ENCODE data around the gene MLIP. TPM values are rescaled to one million over a fixed set of nuclear protein-coding genes. Genes with fewer than 3 reads are reported as not detected.
A peak's percentile ranks its signal among the peaks of the same experiment; 100 is the strongest.
"Not testable (repeated sequence)": the region's sequence is repeated elsewhere in the genome, so short reads cannot be mapped to it uniquely, and the experiment has no call there.

Gene MLIP
- total and polyA plus RNA-seq, 4 donors: 1.5 to 2.6 (median 2.2) TPM; not detected in 1

- Histone ChIP-seq H3K4me1 (ENCODE audit: control insufficient read depth in 1 of 2, insufficient read depth in 2 of 2, low read length in 2 of 2) (peaks cover 3% of the 10 kb centered on the region in 2 donors), H3K9me3 (ENCODE audit: control insufficient read depth, low read length) (no peaks in the 10 kb centered on the region), H3K36me3 (ENCODE audit: control insufficient read depth in 1 of 2, insufficient read depth in 2 of 2, low read length in 1 of 2) (no peaks in the 10 kb centered on the region), H3K27ac (ENCODE audit: low read depth in 1 of 2, low read length in 2 of 2) (no peak overlapping the region), H3K27me3 (ENCODE audit: control insufficient read depth in 1 of 2, insufficient read depth in 2 of 2, low read length in 1 of 2) (no peaks in the 10 kb centered on the region), H3K4me3 (ENCODE audit: low read length in 2 of 2) (no peak overlapping the region)
- 57 to 68% methylated on average over 2 of the region's 2 CpGs for WGBS, 2 donors
- DNase-seq (no peak), ATAC-seq (ENCODE audit: low FRiP score) (no peak)
- intact Hi-C loops (cut with DNase I): no loop called here
Measured at GRCh38 chr6:54191461-54191860, 80.2 kb downstream of the MLIP start.

- ATAC-seq (ENCODE audit: low FRiP score) (no peak), DNase-seq (no peak)
- H3K36me3 ChIP-seq (ENCODE audit: control insufficient read depth in 1 of 2, insufficient read depth in 2 of 2, low read length in 1 of 2): no peaks in the 10 kb centered on the region
- peaks cover 3% of the 10 kb centered on the region in 2 donors for H3K4me1 ChIP-seq (ENCODE audit: control insufficient read depth in 1 of 2, insufficient read depth in 2 of 2, low read length in 2 of 2)
- H3K9me3 ChIP-seq (ENCODE audit: control insufficient read depth, low read length): no peaks in the 10 kb centered on the region
- H3K27ac ChIP-seq (ENCODE audit: low read depth in 1 of 2, low read length in 2 of 2): no peak overlapping the region
- H3K4me3 ChIP-seq (ENCODE audit: low read length in 2 of 2): no peak overlapping the region
- no peaks in the 10 kb centered on the region for H3K27me3 ChIP-seq (ENCODE audit: control insufficient read depth in 1 of 2, insufficient read depth in 2 of 2, low read length in 1 of 2)
- intact Hi-C loops (cut with DNase I): no loop called here
- 28 to 34% methylated on average over 3 of the region's 3 CpGs for WGBS, 2 donors
Measured at GRCh38 chr6:54192993-54193392, 81.8 kb downstream of the MLIP start.

- H3K4me3 ChIP-seq (ENCODE audit: low read length in 2 of 2): no peak overlapping the region
- WGBS, 2 donors: 70 to 77% methylated on average over 3 of the region's 3 CpGs
- no peak for DNase-seq
- intact Hi-C loops (cut with DNase I): no loop called here
- H3K9me3 ChIP-seq (ENCODE audit: control insufficient read depth, low read length): no peaks in the 10 kb centered on the region
- H3K27me3 ChIP-seq (ENCODE audit: control insufficient read depth in 1 of 2, insufficient read depth in 2 of 2, low read length in 1 of 2): no peaks in the 10 kb centered on the region
- H3K36me3 ChIP-seq (ENCODE audit: control insufficient read depth in 1 of 2, insufficient read depth in 2 of 2, low read length in 1 of 2): no peaks in the 10 kb centered on the region
- no peak for ATAC-seq (ENCODE audit: low FRiP score)
- peaks cover 3% of the 10 kb centered on the region in 2 donors for H3K4me1 ChIP-seq (ENCODE audit: control insufficient read depth in 1 of 2, insufficient read depth in 2 of 2, low read length in 2 of 2)
- H3K27ac ChIP-seq (ENCODE audit: low read depth in 1 of 2, low read length in 2 of 2): no peak overlapping the region
Measured at GRCh38 chr6:54193560-54193959, 82.3 kb downstream of the MLIP start.

- intact Hi-C loops (cut with DNase I): no loop called here
- H3K4me3 ChIP-seq (ENCODE audit: low read length in 2 of 2): no peak overlapping the region
- WGBS, 2 donors: 55 to 67% methylated on average over 4 of the region's 4 CpGs
Measured at GRCh38 chr6:54194067-54194466, 82.8 kb downstream of the MLIP start.

GRCh38 chr6:54195637-54196036 lies 84.4 kb downstream of the MLIP start:
- intact Hi-C loops (cut with DNase I): no loop called here
- no peak for ATAC-seq (ENCODE audit: low FRiP score)
- 90% methylated on average over 3 of the region's 3 CpGs for WGBS, 2 donors

More at GRCh38 chr6:54194067-54194466, 82.8 kb downstream of the MLIP start:
- H3K27ac ChIP-seq (ENCODE audit: low read depth in 1 of 2, low read length in 2 of 2): no peak overlapping the region
- DNase-seq (no peak), ATAC-seq (ENCODE audit: low FRiP score) (no peak)
- H3K36me3 ChIP-seq (ENCODE audit: control insufficient read depth in 1 of 2, insufficient read depth in 2 of 2, low read length in 1 of 2): no peaks in the 10 kb centered on the region
- H3K9me3 ChIP-seq (ENCODE audit: control insufficient read depth, low read length): no peaks in the 10 kb centered on the region
- no peaks in the 10 kb centered on the region for H3K27me3 ChIP-seq (ENCODE audit: control insufficient read depth in 1 of 2, insufficient read depth in 2 of 2, low read length in 1 of 2)
- peaks cover 3% of the 10 kb centered on the region in 2 donors for H3K4me1 ChIP-seq (ENCODE audit: control insufficient read depth in 1 of 2, insufficient read depth in 2 of 2, low read length in 2 of 2)

GRCh38 chr6:54196905-54197304 lies 85.7 kb downstream of the MLIP start:
- Histone ChIP-seq H3K4me3 (ENCODE audit: low read length in 2 of 2) (no peak overlapping the region), H3K36me3 (ENCODE audit: control insufficient read depth in 1 of 2, insufficient read depth in 2 of 2, low read length in 1 of 2) (no peaks in the 10 kb centered on the region), H3K27me3 (ENCODE audit: control insufficient read depth in 1 of 2, insufficient read depth in 2 of 2, low read length in 1 of 2) (no peaks in the 10 kb centered on the region), H3K27ac (ENCODE audit: low read depth in 1 of 2, low read length in 2 of 2) (no peak overlapping the region), H3K4me1 (ENCODE audit: control insufficient read depth in 1 of 2, insufficient read depth in 2 of 2, low read length in 2 of 2) (peaks cover 3% of the 10 kb centered on the region in 2 donors), H3K9me3 (ENCODE audit: control insufficient read depth, low read length) (peaks cover 2% of the 10 kb centered on the region)
- WGBS, 2 donors: 91 to 95% methylated on average over 3 of the region's 3 CpGs
- no peak for ATAC-seq (ENCODE audit: low FRiP score)
- no peak for DNase-seq
- intact Hi-C loops (cut with DNase I): no loop called here

More at GRCh38 chr6:54195637-54196036, 84.4 kb downstream of the MLIP start:
- no peak overlapping the region for H3K4me3 ChIP-seq (ENCODE audit: low read length in 2 of 2)
- no peaks in the 10 kb centered on the region for H3K27me3 ChIP-seq (ENCODE audit: control insufficient read depth in 1 of 2, insufficient read depth in 2 of 2, low read length in 1 of 2)
- no peaks in the 10 kb centered on the region for H3K36me3 ChIP-seq (ENCODE audit: control insufficient read depth in 1 of 2, insufficient read depth in 2 of 2, low read length in 1 of 2)
- no peak for DNase-seq
- peaks cover 3% of the 10 kb centered on the region in 2 donors for H3K4me1 ChIP-seq (ENCODE audit: control insufficient read depth in 1 of 2, insufficient read depth in 2 of 2, low read length in 2 of 2)
- H3K27ac ChIP-seq (ENCODE audit: low read depth in 1 of 2, low read length in 2 of 2): no peak overlapping the region
- peaks cover 2% of the 10 kb centered on the region for H3K9me3 ChIP-seq (ENCODE audit: control insufficient read depth, low read length)

- no peak overlapping the region for H3K4me3 ChIP-seq (ENCODE audit: low read length in 2 of 2)
- peaks cover 2% of the 10 kb centered on the region for H3K9me3 ChIP-seq (ENCODE audit: control insufficient read depth, low read length)
- H3K36me3 ChIP-seq (ENCODE audit: control insufficient read depth in 1 of 2, insufficient read depth in 2 of 2, low read length in 1 of 2): no peaks in the 10 kb centered on the region
- no peak for DNase-seq
- H3K4me1 ChIP-seq (ENCODE audit: control insufficient read depth in 1 of 2, insufficient read depth in 2 of 2, low read length in 2 of 2): peaks cover 3% of the 10 kb centered on the region in 2 donors
- ATAC-seq (ENCODE audit: low FRiP score): no peak
- 94 to 97% methylated on average over 3 of the region's 3 CpGs for WGBS, 2 donors
- no peaks in the 10 kb centered on the region for H3K27me3 ChIP-seq (ENCODE audit: control insufficient read depth in 1 of 2, insufficient read depth in 2 of 2, low read length in 1 of 2)
- intact Hi-C loops (cut with DNase I): no loop called here
- no peak overlapping the region for H3K27ac ChIP-seq (ENCODE audit: low read depth in 1 of 2, low read length in 2 of 2)
Measured at GRCh38 chr6:54198134-54198533, 86.9 kb downstream of the MLIP start.

GRCh38 chr6:54203474-54204035 lies 92.3 kb downstream of the MLIP start:
- H3K36me3 ChIP-seq (ENCODE audit: control insufficient read depth in 1 of 2, insufficient read depth in 2 of 2, low read length in 1 of 2); H3K27ac ChIP-seq (ENCODE audit: low read depth in 1 of 2, low read length in 2 of 2); DNase-seq; H3K4me1 ChIP-seq (ENCODE audit: control insufficient read depth in 1 of 2, insufficient read depth in 2 of 2, low read length in 2 of 2); H3K9me3 ChIP-seq (ENCODE audit: control insufficient read depth, low read length); H3K27me3 ChIP-seq (ENCODE audit: control insufficient read depth in 1 of 2, insufficient read depth in 2 of 2, low read length in 1 of 2); H3K4me3 ChIP-seq (ENCODE audit: low read length in 2 of 2); ATAC-seq (ENCODE audit: low FRiP score); intact Hi-C loops (cut with DNase I): not testable (repeated sequence)
- WGBS, 2 donors: 94 to 96% methylated on average over 16 of the region's 16 CpGs

- H3K9me3 ChIP-seq (ENCODE audit: control insufficient read depth, low read length): peaks cover 2% of the 10 kb centered on the region
- intact Hi-C loops (cut with DNase I): no loop called here
- H3K4me1 ChIP-seq (ENCODE audit: control insufficient read depth in 1 of 2, insufficient read depth in 2 of 2, low read length in 2 of 2): no peaks in the 10 kb centered on the region
- no peak overlapping the region for H3K4me3 ChIP-seq (ENCODE audit: low read length in 2 of 2)
- no peaks in the 10 kb centered on the region for H3K36me3 ChIP-seq (ENCODE audit: control insufficient read depth in 1 of 2, insufficient read depth in 2 of 2, low read length in 1 of 2)
- H3K27ac ChIP-seq (ENCODE audit: low read depth in 1 of 2, low read length in 2 of 2): no peak overlapping the region
- peak; percentile 79 for ATAC-seq (ENCODE audit: low FRiP score)
- no peaks in the 10 kb centered on the region for H3K27me3 ChIP-seq (ENCODE audit: control insufficient read depth in 1 of 2, insufficient read depth in 2 of 2, low read length in 1 of 2)
- DNase-seq: no peak
- WGBS, 2 donors: 71 to 75% methylated on average over 2 of the region's 2 CpGs
Measured at GRCh38 chr6:54204921-54205591, 93.8 kb downstream of the MLIP start.
